Adipocyte (in vitro differentiated cells): ENCODE data around the gene ADAP2.
"Not testable (repeated sequence)": the region's sequence is repeated elsewhere in the genome, so short reads cannot be mapped to it uniquely, and the experiment has no call there.

Experiments used
- DNase-seq: peaks from one replicate; pipeline ENCODE4 v3.0.0-alpha.2; 2015; ENCODE audit warnings: low read depth
- H3K27me3 ChIP-seq: replicated peaks from 2 replicates; pipeline ENCODE4 v1.7.0; 2013; ENCODE audit warnings: mild to moderate bottlenecking, low read length, moderate library complexity; ENCODE audit not compliant: control insufficient read depth, insufficient read depth
- H3K36me3 ChIP-seq: 2 replicates; pipeline ENCODE4 v1.7.0; 2013; ENCODE audit warnings: low read length, mild to moderate bottlenecking, moderate library complexity; ENCODE audit not compliant: control insufficient read depth, insufficient read depth, severe bottlenecking
- H3K4me1 ChIP-seq: 2 replicates; pipeline ENCODE4 v1.7.0; 2013; ENCODE audit warnings: mild to moderate bottlenecking, low read length, moderate library complexity; ENCODE audit not compliant: control insufficient read depth, insufficient read depth
- H3K4me3 ChIP-seq: 2 replicates; pipeline ENCODE4 v1.7.0; 2013; ENCODE audit warnings: mild to moderate bottlenecking, low read length, moderate library complexity
- H3K9ac ChIP-seq: 2 replicates; pipeline ENCODE4 v1.7.0; 2013; ENCODE audit warnings: mild to moderate bottlenecking, low read length, moderate library complexity
- H3K9me3 ChIP-seq: 2 replicates; pipeline ENCODE4 v1.7.0; 2013; ENCODE audit warnings: mild to moderate bottlenecking, low read length, moderate library complexity; ENCODE audit not compliant: control insufficient read depth

Gene ADAP2

DNA sequence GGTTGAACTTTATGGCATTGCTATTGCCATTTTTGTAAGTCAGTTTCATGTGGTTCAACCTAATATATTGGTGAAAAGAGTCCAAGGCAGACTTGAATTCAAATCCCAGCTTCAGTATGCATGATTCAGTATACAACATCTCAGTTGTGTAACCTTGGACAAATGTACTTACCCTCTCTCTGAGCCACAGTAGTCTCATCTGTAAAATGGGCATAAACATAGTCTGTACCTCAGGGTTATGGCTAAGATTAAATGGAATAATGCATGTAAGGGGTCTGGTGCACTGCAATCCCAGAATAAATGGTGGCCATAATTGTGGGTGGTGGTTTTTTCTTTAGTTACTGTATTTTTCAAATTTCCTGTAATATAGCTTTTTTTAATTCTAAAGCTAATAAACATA is 4.7 kb upstream of the ADAP2 start:
- Histone ChIP-seq H3K27me3 (peaks cover 7% of the 10 kb centered on the region), H3K9ac (no peak overlapping the region), H3K4me1 (no peaks in the 10 kb centered on the region), H3K36me3 (no peaks in the 10 kb centered on the region), H3K9me3 (no peaks in the 10 kb centered on the region), H3K4me3 (no peak overlapping the region)
- DNase-seq = no peak

DNA sequence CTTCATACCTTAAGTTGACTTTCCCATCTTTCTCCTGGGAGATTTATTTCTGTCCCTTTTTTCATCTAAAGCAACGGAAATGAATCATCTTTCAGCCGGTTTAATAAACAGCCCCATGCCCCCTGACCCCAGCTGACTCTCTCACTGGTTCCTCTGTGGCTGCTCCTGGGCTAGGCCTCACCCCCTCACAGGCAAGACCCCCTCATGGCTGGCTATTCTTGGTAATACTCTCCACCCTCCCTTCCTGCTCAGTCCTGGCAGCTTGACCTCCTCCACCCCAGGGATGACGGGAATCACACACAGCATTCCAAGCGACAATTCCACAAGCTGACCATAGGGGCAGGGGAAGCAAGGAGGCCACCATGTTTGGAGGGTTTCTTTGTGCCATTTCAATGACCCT is 1.5 kb upstream of the ADAP2 start:
- peaks cover 3% of the 10 kb centered on the region for H3K4me1 ChIP-seq
- no peak for DNase-seq
- no peak overlapping the region for H3K4me3 ChIP-seq
- peaks cover 24% of the 10 kb centered on the region for H3K27me3 ChIP-seq
- no peak overlapping the region for H3K9ac ChIP-seq
- H3K9me3 ChIP-seq = no peaks in the 10 kb centered on the region
- no peaks in the 10 kb centered on the region for H3K36me3 ChIP-seq

DNA sequence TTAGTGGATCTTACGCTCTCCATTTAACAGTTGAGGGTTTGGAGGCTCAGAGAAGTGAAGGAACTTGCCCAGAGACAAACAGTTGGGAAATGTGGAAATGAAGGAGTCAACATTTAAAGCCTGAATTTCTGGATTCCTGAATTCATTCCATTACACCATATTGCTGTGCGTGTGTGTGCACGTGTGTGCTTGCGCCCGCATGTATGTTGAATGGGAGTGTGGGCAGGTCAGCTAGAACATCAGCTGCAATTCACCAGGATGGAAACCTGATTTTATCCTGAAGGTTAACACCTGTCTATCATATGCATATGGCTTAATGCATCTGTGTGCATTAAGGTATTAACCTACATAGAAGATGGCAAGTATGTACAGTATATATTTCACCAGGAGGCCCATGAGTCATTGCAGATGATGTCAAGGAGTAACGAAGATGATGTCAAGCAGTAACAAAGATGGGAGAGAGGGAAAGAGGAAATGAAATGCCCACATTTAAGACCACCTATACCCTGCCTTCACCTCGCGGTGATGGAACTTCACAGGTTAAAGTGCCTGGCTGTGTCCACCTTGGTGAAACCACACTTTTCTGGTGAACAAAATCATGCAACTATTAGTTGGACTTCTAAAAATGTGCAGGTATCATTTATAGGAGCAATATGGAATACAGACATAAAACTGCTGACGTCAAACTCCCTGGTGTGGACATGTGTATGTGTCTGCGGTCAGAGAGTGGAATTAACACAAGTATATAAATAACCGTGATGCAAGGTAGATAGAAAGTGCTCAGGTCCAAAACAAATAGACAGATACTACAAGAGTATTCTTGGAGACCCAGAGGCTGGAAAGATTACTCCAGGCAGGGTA is 832 bp upstream of the ADAP2 start:
- H3K4me3 ChIP-seq = no peak overlapping the region
- H3K9ac ChIP-seq = no peak overlapping the region
- H3K27me3 ChIP-seq = peaks cover 24% of the 10 kb centered on the region
- no peak for DNase-seq
- no peaks in the 10 kb centered on the region for H3K9me3 ChIP-seq
- H3K4me1 ChIP-seq = peaks cover 3% of the 10 kb centered on the region
- H3K36me3 ChIP-seq = no peaks in the 10 kb centered on the region

DNA sequence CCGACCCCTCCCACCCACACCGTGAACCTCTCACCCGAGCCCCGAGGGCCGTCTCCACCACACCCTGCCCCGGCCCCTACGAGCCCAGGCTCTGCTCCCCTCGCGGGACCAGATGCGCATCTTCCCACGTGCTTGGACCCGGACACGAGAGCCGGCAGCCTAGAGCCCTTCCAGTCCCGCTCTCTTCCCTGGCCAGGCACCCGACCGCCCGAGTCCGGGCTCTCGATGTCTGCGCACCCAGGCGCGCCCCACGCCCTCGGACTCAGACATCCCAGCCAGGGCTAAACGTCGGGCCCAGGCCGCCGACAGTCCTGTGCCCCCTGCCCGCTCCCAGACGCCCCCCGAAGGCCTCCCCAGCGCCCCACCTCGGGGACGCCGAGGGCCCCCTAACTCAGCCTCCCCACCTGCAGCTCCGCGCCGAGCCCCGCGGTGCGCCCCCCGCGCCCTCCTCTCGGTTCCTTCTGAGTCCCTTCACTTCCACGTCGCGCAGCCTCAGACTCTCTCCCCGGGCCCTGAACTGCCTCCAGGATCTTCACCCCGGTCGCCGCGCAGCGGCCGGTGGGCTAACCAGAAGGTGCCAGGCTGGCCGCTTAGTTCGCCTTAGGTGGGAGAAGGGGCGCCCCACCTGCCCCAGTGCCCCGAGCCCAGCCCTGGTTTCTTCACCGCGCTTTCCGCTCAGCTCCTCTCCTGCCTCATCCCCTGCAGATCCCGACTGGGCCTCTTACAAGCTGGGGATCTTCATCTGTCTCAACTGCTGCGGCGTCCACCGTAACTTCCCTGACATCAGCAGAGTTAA is 688 bp downstream of the ADAP2 start:
- H3K36me3 ChIP-seq = no peaks in the 10 kb centered on the region
- H3K9ac ChIP-seq = no peak overlapping the region
- H3K4me3 ChIP-seq = peak overlapping the region; percentile 66
- peak; percentile 24 for DNase-seq
- peaks cover 24% of the 10 kb centered on the region for H3K27me3 ChIP-seq
- H3K4me1 ChIP-seq = peaks cover 3% of the 10 kb centered on the region
- no peaks in the 10 kb centered on the region for H3K9me3 ChIP-seq

DNA sequence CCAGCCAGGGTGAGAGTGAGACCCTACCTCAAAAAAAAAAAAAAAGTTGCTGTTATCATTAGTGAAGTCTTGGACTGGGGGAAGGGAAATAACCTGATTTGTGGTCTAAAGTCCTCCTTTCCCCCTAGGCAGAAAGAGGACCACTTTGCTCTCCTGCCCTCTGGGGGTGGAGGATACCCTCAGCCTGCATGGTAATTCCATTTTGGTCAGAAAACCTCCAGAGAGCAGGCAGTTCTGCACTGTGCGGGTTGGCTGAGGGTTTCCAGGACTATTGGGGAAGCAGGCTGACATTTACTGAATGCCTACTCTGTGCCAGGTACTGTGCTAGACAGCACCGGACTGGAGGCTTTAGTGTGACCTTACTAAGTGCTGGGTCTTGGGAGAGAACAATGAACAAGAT is 2.6 kb downstream of the ADAP2 start:
- H3K36me3 ChIP-seq = no peaks in the 10 kb centered on the region
- H3K4me3 ChIP-seq = no peak overlapping the region
- H3K4me1 ChIP-seq = peaks cover 3% of the 10 kb centered on the region
- no peak overlapping the region for H3K9ac ChIP-seq
- no peaks in the 10 kb centered on the region for H3K9me3 ChIP-seq
- peaks cover 24% of the 10 kb centered on the region for H3K27me3 ChIP-seq
- DNase-seq = no peak

DNA sequence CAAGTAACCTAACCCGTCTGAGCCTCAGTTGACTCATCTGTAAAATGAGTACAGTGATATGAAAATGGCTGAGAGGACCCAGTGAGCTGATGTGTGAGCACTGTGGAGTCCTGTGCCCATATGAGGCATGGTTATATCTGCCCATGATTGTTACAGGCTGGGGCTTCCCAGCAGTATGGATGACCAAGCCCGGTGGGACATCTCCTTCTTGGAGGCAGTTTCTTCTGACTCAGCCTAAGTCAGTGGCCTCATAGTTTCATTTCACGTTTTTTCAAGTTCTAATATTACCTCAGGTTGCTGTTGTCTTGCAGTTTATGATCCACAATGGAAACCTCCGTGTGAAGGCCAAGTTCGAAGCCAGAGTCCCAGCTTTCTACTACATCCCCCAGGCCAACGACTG is 4.8 kb downstream of the ADAP2 start:
- H3K4me1 ChIP-seq = peaks cover 3% of the 10 kb centered on the region
- H3K9ac ChIP-seq = no peak overlapping the region
- H3K9me3 ChIP-seq = no peaks in the 10 kb centered on the region
- H3K4me3 ChIP-seq = no peak overlapping the region
- H3K36me3 ChIP-seq = no peaks in the 10 kb centered on the region
- no peak for DNase-seq
- peaks cover 26% of the 10 kb centered on the region for H3K27me3 ChIP-seq

DNA sequence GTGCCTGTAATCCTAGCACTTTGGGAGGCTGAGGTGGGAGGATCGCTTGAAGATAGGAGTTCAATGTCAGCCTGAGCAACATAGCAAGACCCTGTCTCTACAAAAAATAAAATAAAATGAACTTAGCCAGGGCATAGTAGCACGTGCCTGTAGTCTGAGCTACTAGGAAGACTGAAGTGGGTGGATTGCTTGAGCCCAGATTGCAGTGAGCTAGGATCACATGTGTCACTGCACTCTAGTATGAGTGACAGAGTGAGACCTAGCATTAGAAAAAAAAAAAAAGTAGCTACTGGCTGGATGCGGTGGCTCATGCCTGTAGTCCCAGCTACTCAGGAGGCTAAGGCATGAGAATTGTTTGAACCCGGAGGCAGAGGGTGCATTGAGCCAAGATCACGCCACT is 6.0 kb downstream of the ADAP2 start:
- H3K4me1 ChIP-seq = peaks cover under 1% of the 10 kb centered on the region
- H3K9me3 ChIP-seq = no peaks in the 10 kb centered on the region
- H3K4me3 ChIP-seq = no peak overlapping the region
- H3K36me3 ChIP-seq = no peaks in the 10 kb centered on the region
- no peak overlapping the region for H3K9ac ChIP-seq
- DNase-seq = no peak
- peaks cover 23% of the 10 kb centered on the region for H3K27me3 ChIP-seq

DNA sequence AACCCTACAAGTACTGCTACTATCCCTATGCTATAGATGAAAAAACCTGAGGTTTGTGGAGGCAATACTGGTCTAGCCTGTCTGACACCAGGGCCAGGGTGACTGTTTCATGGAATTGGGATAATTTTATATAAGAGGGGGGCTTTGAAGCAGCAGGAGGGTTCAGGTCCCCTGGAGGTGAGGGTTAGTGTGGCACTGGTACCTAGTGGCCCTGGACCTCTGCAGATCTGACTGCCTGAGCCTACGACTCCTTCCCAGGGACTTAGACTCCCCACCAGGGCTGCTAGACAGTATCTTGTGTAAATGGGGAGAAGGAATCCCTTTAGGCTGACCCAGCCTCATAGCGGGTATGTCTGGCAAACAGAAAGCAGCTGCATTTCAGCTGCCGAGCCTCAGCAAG is 6.8 kb downstream of the ADAP2 start:
- DNase-seq = no peak
- Histone ChIP-seq H3K9ac (no peak overlapping the region), H3K36me3 (no peaks in the 10 kb centered on the region), H3K9me3 (no peaks in the 10 kb centered on the region), H3K27me3 (peaks cover 19% of the 10 kb centered on the region), H3K4me3 (no peak overlapping the region), H3K4me1 (no peaks in the 10 kb centered on the region)

DNA sequence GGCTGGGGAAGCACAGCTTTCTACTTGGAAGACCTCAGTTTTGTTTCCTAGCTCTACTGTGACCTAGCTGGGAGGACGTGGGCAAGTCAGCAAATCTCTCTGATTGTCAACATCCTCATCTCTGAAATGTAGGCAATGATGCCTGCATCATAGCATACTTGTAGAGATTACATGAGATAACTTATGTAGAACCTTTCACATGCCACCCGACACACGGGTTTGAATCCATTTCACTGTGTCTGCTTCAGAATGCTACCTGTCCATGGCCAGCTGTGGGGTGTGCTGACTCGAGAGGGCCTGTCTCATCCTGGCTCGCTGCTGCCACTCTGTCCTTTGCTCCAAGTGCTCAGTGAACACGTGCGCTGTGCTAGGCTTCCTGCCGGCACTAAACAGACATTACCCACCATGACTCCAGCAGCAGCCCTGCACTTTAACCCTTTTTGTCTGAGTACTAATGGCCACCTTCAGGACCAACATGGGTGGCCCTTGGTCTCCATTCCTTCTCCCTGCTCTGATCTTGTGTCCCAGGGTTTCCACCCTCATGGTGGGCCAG is 7.4 kb downstream of the ADAP2 start:
- Histone ChIP-seq H3K4me3 (no peak overlapping the region), H3K9ac (no peak overlapping the region), H3K27me3 (peaks cover 15% of the 10 kb centered on the region), H3K4me1 (no peaks in the 10 kb centered on the region), H3K9me3 (no peaks in the 10 kb centered on the region), H3K36me3 (no peaks in the 10 kb centered on the region)
- DNase-seq = no peak

DNA sequence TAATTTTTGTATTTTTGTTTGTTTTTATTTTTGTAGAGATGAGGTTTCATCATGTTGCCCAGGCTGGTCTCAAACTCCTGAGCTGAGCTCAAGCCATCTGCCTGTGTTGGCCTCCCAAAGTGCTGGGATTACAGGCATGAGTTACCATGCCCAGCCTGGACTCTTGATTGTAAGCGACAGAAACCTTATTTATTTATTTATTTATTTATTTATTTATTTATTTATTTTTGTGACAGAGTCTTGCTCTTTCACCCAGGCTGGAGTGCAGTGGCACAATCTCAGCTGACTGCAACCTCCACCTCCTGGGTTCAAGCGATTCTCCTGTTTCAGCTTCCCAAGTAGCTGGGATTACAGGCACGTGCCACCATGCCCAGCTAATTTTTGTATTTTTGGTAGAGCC is 8.1 kb downstream of the ADAP2 start:
- H3K27me3 ChIP-seq = peaks cover 10% of the 10 kb centered on the region
- DNase-seq, H3K4me1 ChIP-seq, H3K9me3 ChIP-seq, H3K36me3 ChIP-seq, H3K9ac ChIP-seq, H3K4me3 ChIP-seq: not testable (repeated sequence)

DNA sequence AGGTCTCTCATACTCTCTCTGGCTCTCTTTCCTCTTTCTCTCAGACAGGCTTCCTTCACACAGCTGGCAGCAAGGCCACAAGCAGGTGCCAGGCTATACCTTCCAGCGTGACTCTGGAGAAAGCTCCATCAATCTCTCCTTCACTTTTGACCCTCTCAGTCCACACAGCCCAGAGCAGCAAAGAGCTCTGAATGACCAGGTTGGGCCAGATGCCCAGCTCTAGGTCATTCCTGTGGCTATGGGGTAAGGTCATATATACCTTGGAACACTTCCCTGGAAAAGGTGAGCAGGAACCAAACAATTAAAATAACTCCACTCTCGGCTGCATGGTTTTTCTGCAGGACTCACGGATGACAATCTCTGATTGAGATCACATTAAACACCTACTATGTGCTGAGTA is 8.8 kb downstream of the ADAP2 start:
- DNase-seq = no peak
- H3K9me3 ChIP-seq = no peaks in the 10 kb centered on the region
- H3K27me3 ChIP-seq = peaks cover 10% of the 10 kb centered on the region
- H3K4me3 ChIP-seq = no peak overlapping the region
- H3K4me1 ChIP-seq = no peaks in the 10 kb centered on the region
- H3K36me3 ChIP-seq = no peaks in the 10 kb centered on the region
- H3K9ac ChIP-seq = no peak overlapping the region
